ENCODE data around the gene SHROOM2.

The SHROOM2 gene

GRCh38 chrX:9983441-9983840 is 197.2 kb downstream of the SHROOM2 start (continued):
- no peak for TF ChIP-seq KLF7 (tag by site-specific recombination; IDR thresholded peaks at IDR 0.05; ENCODE audit: borderline replicate concordance)
- TF ChIP-seq ZBTB7A (tag by site-specific recombination; IDR thresholded peaks at IDR 0.05; ENCODE audit: low read depth), result no peak
- TF ChIP-seq ZNF184 (tag by site-specific recombination; IDR thresholded peaks at IDR 0.05), result no peak

GRCh38 chrX:9983846-9984245 is 197.6 kb downstream of the SHROOM2 start:
- Histone ChIP-seq H3K27ac (ENCODE audit: extremely low read depth, low read depth, low read length) (no peak overlapping the region), H3K36me3 (ENCODE audit: control insufficient read depth in 2 of 2, insufficient read depth in 1 of 2, low read length in 2 of 2) (no peaks in the 10 kb centered on the region), H3K4me1 (ENCODE audit: control insufficient read depth, insufficient read depth, low read length) (no peaks in the 10 kb centered on the region), H3K4me3 (ENCODE audit: low read depth, low read length) (no peak overlapping the region), H3K9me3 (ENCODE audit: control insufficient read depth, insufficient read depth, low read depth, low read length) (no peaks in the 10 kb centered on the region)
- TF ChIP-seq ZNF239 (tag by site-specific recombination; IDR thresholded peaks at IDR 0.05) (no peak), ZFP69B (tag by site-specific recombination; IDR thresholded peaks at IDR 0.05) (no peak), ZNF658 (tag by site-specific recombination; IDR thresholded peaks at IDR 0.05) (no peak), EGR2 (tag by site-specific recombination; IDR thresholded peaks at IDR 0.05; ENCODE audit: low read depth) (no peak), ZNF76 (tag by site-specific recombination; IDR thresholded peaks at IDR 0.05; ENCODE audit: borderline replicate concordance, low read depth) (no peak), ZNF510 (tag by site-specific recombination; IDR thresholded peaks at IDR 0.05; ENCODE audit: insufficient replicate concordance) (no peak), ZNF707 (tag by site-specific recombination; IDR thresholded peaks at IDR 0.05) (no peak), ZNF48 (tag by site-specific recombination; IDR thresholded peaks at IDR 0.05) (no peak), ZNF639 (tag by site-specific recombination; IDR thresholded peaks at IDR 0.05) (no peak), ZNF23 (tag by site-specific recombination; IDR thresholded peaks at IDR 0.05; ENCODE audit: borderline replicate concordance) (no peak), ZNF211 (tag by site-specific recombination; IDR thresholded peaks at IDR 0.05; ENCODE audit: low read depth) (no peak), SP7 (tag by site-specific recombination; IDR thresholded peaks at IDR 0.05) (no peak), HOXA7 (CRISPR knock-in tag; IDR thresholded peaks at IDR 0.05; ENCODE audit: borderline replicate concordance) (no peak), ZBTB10 (tag by site-specific recombination; IDR thresholded peaks at IDR 0.05) (no peak), PRDM6 (tag by site-specific recombination; IDR thresholded peaks at IDR 0.05) (no peak), SCRT2 (tag by site-specific recombination; IDR thresholded peaks at IDR 0.05) (no peak), BCL6B (tag by site-specific recombination; IDR thresholded peaks at IDR 0.05) (no peak), ZNF501 (tag by site-specific recombination; IDR thresholded peaks at IDR 0.05) (no peak), PRDM10 (tag by site-specific recombination; IDR thresholded peaks at IDR 0.05) (no peak), ZNF660 (tag by site-specific recombination; IDR thresholded peaks at IDR 0.05) (no peak)
- CTCF ChIA-PET, result interaction anchor here (1.8 kb wide), 1 partner anchor 135 kb away, joined by 9 read pairs; no protein-coding TSS in a partner anchor
- POLR2A ChIA-PET, result no interaction called here

All from HEK293 (cell line).